GM23248 (cell line): ENCODE results near the gene GPATCH2.

Experiments
- EZH2 ChIP-seq: fragments of 200-600 bp; sonication (generic); IDR thresholded peaks from 2 replicates; pipeline ENCODE4 v1.6.1; 2018; ENCODE audit warnings: antibody characterized with exemption, mild to moderate bottlenecking; ENCODE audit not compliant: insufficient read depth, poor library complexity, severe bottlenecking
- EZH2phosphoT487 ChIP-seq: fragments of 200-600 bp; sonication (generic); IDR thresholded peaks from 2 replicates; pipeline ENCODE4 v1.6.1; 2018; ENCODE audit warnings: antibody characterized with exemption, moderate library complexity, mild to moderate bottlenecking, low read depth; ENCODE audit not compliant: insufficient read depth

GRCh38 chr1:217577336-217577735 is 53.6 kb downstream of the GPATCH2 start:
- TF ChIP-seq EZH2phosphoT487 (no peak), EZH2 (no peak)
